Measurements from ENCODE around the gene TAGLN2. TPM values are rescaled to one million over a fixed set of nuclear protein-coding genes. Genes with fewer than 3 reads are reported as not detected.
A peak's percentile ranks its signal among the peaks of the same experiment; 100 is the strongest.

The TAGLN2 gene
- total and polyA plus RNA-seq, 10 of the 15 experiments (the other 5 are each of a cell fraction or from before 2014, with no cell fraction given): 155 to 611 (median 363) TPM

GRCh38 chr1:159890390-159890789 is 34.9 kb downstream of the TAGLN2 start:
- H3K27me3 ChIP-seq (replicated peaks in 1 of 2; ENCODE audit: control insufficient read depth in 2 of 2, insufficient read depth in 2 of 2, low read length in 1 of 2): 0 out of 4 replicates have a peak, but pooled peaks cover 0 to 2% of the 10 kb centered on the region in 2 experiments
- 91% methylated on average over 8 of the region's 8 CpGs for WGBS (ENCODE audit: insufficient coverage, insufficient replicate concordance, low lambda C conversion rate, missing lambda C conversion rate)
- H3K79me2 ChIP-seq (ENCODE audit: control insufficient read depth, insufficient read depth, low read length): no peaks in the 10 kb centered on the region
- H2AFZ ChIP-seq (ENCODE audit: control insufficient read depth, low read depth, low read length): peak overlapping the region; percentile 60; the same call in 1 of the 2 replicates
- H4K20me1 ChIP-seq (ENCODE audit: control insufficient read depth, insufficient read depth): no peaks in the 10 kb centered on the region
- intact Hi-C loops (cut with micrococcal nuclease; ENCODE audit: unreplicated experiment) (loop anchor here (2.0 kb wide), 3 partner anchors 52 to 676 kb away; partner anchors contain the start of gene SLAMF8), in situ Hi-C loops (cut with MboI) (loop anchor here (5.0 kb wide), 1 partner anchor 93 kb away; no protein-coding TSS in a partner anchor)
- no TSS peak for BruUV-seq (replicated peaks)
- FAIRE-seq (no peak), DNase-seq (ENCODE audit: low read depth, low spot score) (no peak), ATAC-seq (no peak)
- ChIA-PET SMC1A (ENCODE audit: uncharacterized antibody, unreplicated experiment) (interaction anchor here (0.7 to 12.2 kb wide), 22 partner anchors 10 to 758 kb away, joined by 3 to 289 read pairs (median 5); partner anchors contain the start of genes CFAP45, DUSP23, FCRL6 and PIGM), CTCF (interaction anchor here (0.6 to 14.8 kb wide), 28 partner anchors 11 to 686 kb away, joined by 3 to 476 read pairs (median 4); partner anchors contain the start of genes ACKR1, DUSP23, FCRL6 and SLAMF8), RAD21 (ENCODE audit: unreplicated experiment) (interaction anchor here (0.5 to 7.6 kb wide), 24 partner anchors 10 to 1264 kb away, joined by 3 to 153 read pairs (median 4); partner anchors contain the start of genes DUSP23, FCRL6, SLAMF8 and TAGLN2), POLR2A (interaction anchor here (1.0 to 3.2 kb wide), 4 partner anchors 33 to 90 kb away, joined by 3 to 25 read pairs (median 8); partner anchors contain the start of gene TAGLN2)
- peak overlapping the region; percentile 75 for H3K4me2 ChIP-seq (ENCODE audit: control insufficient read depth, insufficient read depth)
- H3K36me3 ChIP-seq (ENCODE audit: control insufficient read depth in 2 of 2, insufficient read depth in 2 of 2, low read length in 1 of 2): no peaks in the 10 kb centered on the region
- peaks cover 19% of the 10 kb centered on the region for H3K4me1 ChIP-seq (ENCODE audit: control insufficient read depth, insufficient read depth, low read length)
- no peak overlapping the region for H3K9ac ChIP-seq (ENCODE audit: control insufficient read depth, insufficient read depth, low read length)
- TF ChIP-seq, protein P1, sequence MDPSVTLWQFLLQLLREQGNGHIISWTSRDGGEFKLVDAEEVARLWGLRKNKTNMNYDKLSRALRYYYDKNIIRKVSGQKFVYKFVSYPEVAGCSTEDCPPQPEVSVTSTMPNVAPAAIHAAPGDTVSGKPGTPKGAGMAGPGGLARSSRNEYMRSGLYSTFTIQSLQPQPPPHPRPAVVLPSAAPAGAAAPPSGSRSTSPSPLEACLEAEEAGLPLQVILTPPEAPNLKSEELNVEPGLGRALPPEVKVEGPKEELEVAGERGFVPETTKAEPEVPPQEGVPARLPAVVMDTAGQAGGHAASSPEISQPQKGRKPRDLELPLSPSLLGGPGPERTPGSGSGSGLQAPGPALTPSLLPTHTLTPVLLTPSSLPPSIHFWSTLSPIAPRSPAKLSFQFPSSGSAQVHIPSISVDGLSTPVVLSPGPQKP (IDR thresholded peaks at IDR 0.05; ENCODE audit: low read depth, low read length): no peak
- no peak for TF ChIP-seq SREBF2 (IDR thresholded peaks at IDR 0.05; ENCODE audit: low read length)
- no peak for TF ChIP-seq ZBTB4 (CRISPR knock-in tag; IDR thresholded peaks at IDR 0.05)
- H3K9me3 ChIP-seq (replicated peaks; ENCODE audit: control insufficient read depth, insufficient read depth, low read length): no peaks in the 10 kb centered on the region
- H3K27ac ChIP-seq (ENCODE audit: control insufficient read depth, insufficient read depth): no peak overlapping the region
- no peak overlapping the region for H3K4me3 ChIP-seq

All from GM12878 (cell line).